PC-9 (cell line): Measurements from ENCODE around the gene TEP1. TPM values are rescaled to one million over a fixed set of nuclear protein-coding genes. Genes with fewer than 3 reads are reported as not detected.
"Not testable (repeated sequence)": the region's sequence is repeated elsewhere in the genome, so short reads cannot be mapped to it uniquely, and the experiment has no call there.

ENCODE experiments used
- BruUV-seq: library from RNA; stranded (reverse); fragments of 400-500 nt; replicated peaks from 2 replicates; lab custom pipeline; 2021; lab: Mats Ljungman, UMichigan
- CTCF ChIA-PET: fragments of 300-600 bp; sonication (Branson Sonifier 250); formaldehyde crosslinking; loops from one replicate; lab custom pipeline; 2022; ENCODE audit warnings: antibody characterized with exemption; lab: Charles Lee
- POLR2A ChIA-PET: fragments of 300-600 bp; sonication (Branson Sonifier 250); formaldehyde crosslinking; loops from one replicate; lab custom pipeline; 2022; ENCODE audit warnings: antibody characterized with exemption; ENCODE audit not compliant: unreplicated experiment; lab: Charles Lee
- DNase-seq, 2 experiments: peaks; one replicate each; pipeline versions ENCODE4 v3.0.0 to v3.0.0-alpha.2; 2015 to 2022; ENCODE audit warnings: mixed read lengths in 1 of 2
- H2AFZ ChIP-seq: fragments of 200-600 bp; sonication (generic); 2 replicates; pipeline ENCODE4 v1.8.1; 2017; ENCODE audit warnings: antibody characterized with exemption
- H3F3A ChIP-seq: fragments of 200-600 bp; sonication (generic); 2 replicates; pipeline ENCODE4 v1.8.1; 2017; ENCODE audit warnings: antibody characterized with exemption, mild to moderate bottlenecking, low read depth; ENCODE audit not compliant: insufficient read depth
- H3K27ac ChIP-seq: fragments of 200-600 bp; sonication (generic); 2 replicates; pipeline ENCODE4 v1.6.1; 2016; ENCODE audit warnings: mixed run types
- H3K27me3 ChIP-seq: fragments of 200-600 bp; sonication (generic); 2 replicates; pipeline ENCODE4 v1.6.1; 2016; ENCODE audit warnings: low read depth, mixed run types; ENCODE audit not compliant: insufficient read depth
- H3K36me3 ChIP-seq: fragments of 200-600 bp; sonication (generic); 2 replicates; pipeline ENCODE4 v1.6.1; 2016; ENCODE audit warnings: low read depth, mixed run types
- H3K4me1 ChIP-seq: fragments of 200-600 bp; sonication (generic); replicated peaks from 2 replicates; pipeline ENCODE4 v1.6.1; 2016; ENCODE audit warnings: mixed run types; ENCODE audit not compliant: insufficient read depth
- H3K4me2 ChIP-seq: fragments of 200-600 bp; sonication (generic); 2 replicates; pipeline ENCODE4 v1.6.1; 2017; ENCODE audit warnings: mixed run types
- H3K4me3 ChIP-seq: fragments of 200-600 bp; sonication (generic); 2 replicates; pipeline ENCODE4 v1.6.1; 2016; ENCODE audit warnings: mixed run types
- H3K79me2 ChIP-seq: fragments of 200-600 bp; sonication (generic); 2 replicates; pipeline ENCODE4 v1.6.1; 2017; ENCODE audit warnings: low read depth, mixed run types
- H3K9me2 ChIP-seq: fragments of 200-600 bp; sonication (generic); 2 replicates; pipeline ENCODE4 v1.8.1; 2017; ENCODE audit warnings: mild to moderate bottlenecking; ENCODE audit not compliant: insufficient read depth
- H3K9me3 ChIP-seq: fragments of 200-600 bp; sonication (generic); 2 replicates; pipeline ENCODE4 v1.8.1; 2016; ENCODE audit warnings: low read depth; ENCODE audit not compliant: insufficient read depth
- H4K20me1 ChIP-seq: fragments of 200-600 bp; sonication (generic); 2 replicates; pipeline ENCODE4 v1.8.1; 2017; ENCODE audit not compliant: insufficient read depth
- CTCF ChIP-seq: fragments of 200-600 bp; sonication (generic); conservative IDR thresholded peaks from 2 replicates; pipeline ENCODE4 v1.6.1; 2017; ENCODE audit warnings: mixed run types, antibody characterized with exemption, mild to moderate bottlenecking, moderate library complexity
- EZH2 ChIP-seq: fragments of 200-600 bp; sonication (generic); IDR thresholded peaks from 2 replicates; pipeline ENCODE4 v1.8.0; 2017; ENCODE audit warnings: antibody characterized with exemption, low read depth
- intact Hi-C: fragments of 100-400 bp; cut with micrococcal nuclease; formaldehyde crosslinking; loops from one replicate; pipeline ENCODE4 v1.10.0; 2022; ENCODE audit not compliant: unreplicated experiment
- total RNA-seq: library from RNA; stranded (reverse); gene quantifications from 2 replicates; pipeline ENCODE4 v1.2.3, GENCODE V29; 2021

TEP1 gene
- total RNA-seq, 1 experiment from 2014 or later = 20.4 TPM

- Histone ChIP-seq H3K27me3 (no peaks in the 10 kb centered on the region), H3K4me3 (peak overlapping the region; percentile 77), H2AFZ (peak overlapping the region; percentile 92), H3K4me2 (peak overlapping the region; percentile 70), H3F3A (peaks cover 9% of the 10 kb centered on the region), H4K20me1 (no peaks in the 10 kb centered on the region), H3K27ac (peak overlapping the region; percentile 72), H3K9me2 (no peaks in the 10 kb centered on the region), H3K9me3 (no peaks in the 10 kb centered on the region), H3K79me2 (peaks cover 57% of the 10 kb centered on the region), H3K36me3 (peaks cover 5% of the 10 kb centered on the region; the same call in 1 of the 2 replicates), H3K4me1 (peaks cover 23% of the 10 kb centered on the region)
- intact Hi-C loops = loop anchor here (1.0 to 10.0 kb wide), 3 partner anchors 42 to 149 kb away; partner anchors contain the start of gene TEP1
- peak in 1 of 2 experiments; percentile 69 for DNase-seq
- CTCF ChIA-PET = interaction anchor here (0.6 to 0.7 kb wide), 2 partner anchors 113 to 225 kb away, joined by 3 read pairs; partner anchors contain the start of gene PARP2
- POLR2A ChIA-PET = interaction anchor here (0.5 to 1.0 kb wide), 7 partner anchors 22 to 345 kb away, joined by 3 to 28 read pairs (median 4); partner anchors contain the start of gene PARP2
- BruUV-seq = TSS peak; percentile 71
- no peak for TF ChIP-seq CTCF
- no peak for TF ChIP-seq EZH2
Measured at GRCh38 chr14:20455355-20456300, 42.3 kb upstream of the TEP1 start.

- ChIA-PET POLR2A (interaction anchor here (0.5 to 1.0 kb wide), 7 partner anchors 23 to 346 kb away, joined by 3 to 28 read pairs (median 4); partner anchors contain the start of gene PARP2), CTCF (interaction anchor here (0.6 to 0.7 kb wide), 2 partner anchors 112 to 226 kb away, joined by 3 read pairs; partner anchors contain the start of gene PARP2)
- peak within 1 kb of the TSS; percentile 70 for H3K4me2 ChIP-seq
Measured at GRCh38 chr14:20454516-20455354, 41.4 kb upstream of the TEP1 start, which contains the start of the genes APEX1 and OSGEP. Gene APEX1, plus strand, starts transcription at chr14:20455226. Its CDS starts 420 bp downstream, at chr14:20455646. Gene OSGEP, minus strand, starts transcription at chr14:20454812. Its CDS starts 129 bp downstream, at chr14:20454683.

GRCh38 chr14:20452831-20453230, 39.5 kb upstream of the TEP1 start:
- H3K36me3 ChIP-seq, H3F3A ChIP-seq, POLR2A ChIA-PET, H2AFZ ChIP-seq, BruUV-seq, H4K20me1 ChIP-seq, H3K9me2 ChIP-seq, H3K27me3 ChIP-seq, H3K9me3 ChIP-seq, H3K4me3 ChIP-seq, DNase-seq, H3K27ac ChIP-seq: not testable (repeated sequence)
- peaks cover 33% of the 10 kb centered on the region for H3K79me2 ChIP-seq
- peaks cover 15% of the 10 kb centered on the region for H3K4me1 ChIP-seq
- intact Hi-C loops = loop anchor here (10.0 kb wide), 1 partner anchor 152 kb away; no protein-coding TSS in a partner anchor
- CTCF ChIA-PET = interaction anchor here (0.6 to 0.7 kb wide), 2 partner anchors 17 to 37 kb away, joined by 3 to 5 read pairs; no protein-coding TSS in a partner anchor
- peak overlapping the region; percentile 70; the same call in 1 of the 2 replicates for H3K4me2 ChIP-seq

More at GRCh38 chr14:20454516-20455354, 41.4 kb upstream of the TEP1 start, which contains the start of the genes APEX1 and OSGEP:
- Histone ChIP-seq H3K4me3 (peak within 1 kb of the TSS; percentile 77), H2AFZ (peak within 1 kb of the TSS; percentile 92), H4K20me1 (no peaks in the 10 kb centered on the region), H3K79me2 (peaks cover 48% of the 10 kb centered on the region), H3K9me3 (no peaks in the 10 kb centered on the region), H3K27ac (peak within 1 kb of the TSS; percentile 72), H3K27me3 (no peaks in the 10 kb centered on the region), H3K36me3 (peaks cover 9% of the 10 kb centered on the region; the same call in 1 of the 2 replicates), H3K9me2 (no peaks in the 10 kb centered on the region), H3K4me1 (peaks cover 16% of the 10 kb centered on the region), H3F3A (peaks cover 9% of the 10 kb centered on the region)
- peak; percentile 91 to 92 for DNase-seq
- TF ChIP-seq EZH2 (no peak), CTCF (no peak)
- no TSS peak for BruUV-seq
- intact Hi-C loops = loop anchor here (1.0 to 10.0 kb wide), 3 partner anchors 41 to 150 kb away; partner anchors contain the start of gene TEP1
